Transverse colon (tissue), 4 donors: ENCODE data around the gene DPP9. TPM values are rescaled to one million over a fixed set of nuclear protein-coding genes. Genes with fewer than 3 reads are reported as not detected.

ENCODE experiments used
- DNase-seq: peaks from one replicate; pipeline ENCODE4 v3.0.0-alpha.2; 2019
- H3K27ac ChIP-seq, 4 donors: fragments of 200-600 bp; sonication (generic); 2 replicates each; pipeline ENCODE4 v1.5.1; 2016 to 2018; ENCODE audit warnings: inconsistent platforms in 4 of 4
- H3K27me3 ChIP-seq: fragments of 200-600 bp; sonication (generic); 2 replicates; pipeline ENCODE4 v1.5.1; 2017; ENCODE audit warnings: inconsistent platforms
- H3K36me3 ChIP-seq, 4 donors: fragments of 200-600 bp; sonication (generic); 2 replicates each; pipeline ENCODE4 v1.5.1; 2017 to 2019; ENCODE audit warnings: inconsistent platforms in 4 of 4
- H3K4me1 ChIP-seq, 4 donors: fragments of 200-600 bp; sonication (generic); 2 replicates each; pipeline ENCODE4 v1.5.1; 2017 to 2020; ENCODE audit warnings: inconsistent platforms in 4 of 4
- H3K4me3 ChIP-seq, 4 donors: fragments of 200-600 bp; sonication (generic); 1 replicate in 1 of 4; 2 replicates in 3 of 4; pipeline versions ENCODE4 v1.5.1 to v1.6.1; 2017 to 2019; ENCODE audit warnings: inconsistent platforms in 4 of 4
- H3K9me3 ChIP-seq, 2 donors: fragments of 200-600 bp; sonication (generic); 2 replicates each; pipeline ENCODE4 v1.5.1; 2017 to 2019; ENCODE audit warnings: inconsistent platforms in 2 of 2
- EP300 ChIP-seq: sonication (generic); formaldehyde crosslinking; IDR thresholded peaks from one replicate; pipeline ENCODE4 v1.6.1; 2017; ENCODE audit warnings: antibody characterized with exemption, low read depth
- POLR2A ChIP-seq: fragments of 450-650 bp; IDR thresholded peaks from one replicate; pipeline ENCODE4 v1.6.1; 2016; ENCODE audit warnings: antibody characterized with exemption, mild to moderate bottlenecking, moderate library complexity
- POLR2AphosphoS5 ChIP-seq, 3 donors: sonication (generic); formaldehyde crosslinking; IDR thresholded peaks; one replicate each; pipeline ENCODE4 v1.6.1; 2016; ENCODE audit warnings: antibody characterized with exemption in 3 of 3
- WGBS, 2 donors: methylation state at CpG; one replicate each; pipeline ENCODE4 v1.1.5; 2018; ENCODE audit warnings: low coverage in 1 of 2; 5-methylcytosine and 5-hydroxymethylcytosine counted together
- in situ Hi-C, 4 donors: fragments of 200-750 bp; cut with MboI; loops; one replicate each; pipeline versions ENCODE4 v1.15.0 to v1.15.1; 2017; ENCODE audit warnings: low sequenced_read_pairs in 3 of 4, low pct_ligation_motif_present in 1 of 4, low pct_unique_long_range_greater_than_20kb in 1 of 4
- intact Hi-C: fragments of 100-400 bp; cut with DNase I; formaldehyde crosslinking; loops from one replicate; pipeline ENCODE4 v1.15.1; 2023; ENCODE audit warnings: low total_unique reads
- total RNA-seq, 4 donors: library from RNA; depleted of rRNA; stranded (reverse); fragments of >200 nt; gene quantifications; one replicate each; pipeline ENCODE4 v1.1.0, GENCODE V29; 2016
- TF ChIP-seq, protein P1 (sequence below), 5 experiments: fragments of 200-600 bp in 3 of 5; fragments of 450-650 bp in 2 of 5; sonication (generic) in 3 of 5; IDR thresholded peaks; 1 replicate in 2 of 5; 2 replicates in 3 of 5; pipeline ENCODE4 v1.5.1; 2016 to 2017; ENCODE audit warnings: antibody characterized with exemption in 5 of 5, inconsistent platforms in 3 of 5, mild to moderate bottlenecking in 2 of 5, moderate library complexity in 1 of 5

The DPP9 gene
- total RNA-seq, 4 donors from 2014 or later = 74.1 to 320 (median 103) TPM

DNA sequence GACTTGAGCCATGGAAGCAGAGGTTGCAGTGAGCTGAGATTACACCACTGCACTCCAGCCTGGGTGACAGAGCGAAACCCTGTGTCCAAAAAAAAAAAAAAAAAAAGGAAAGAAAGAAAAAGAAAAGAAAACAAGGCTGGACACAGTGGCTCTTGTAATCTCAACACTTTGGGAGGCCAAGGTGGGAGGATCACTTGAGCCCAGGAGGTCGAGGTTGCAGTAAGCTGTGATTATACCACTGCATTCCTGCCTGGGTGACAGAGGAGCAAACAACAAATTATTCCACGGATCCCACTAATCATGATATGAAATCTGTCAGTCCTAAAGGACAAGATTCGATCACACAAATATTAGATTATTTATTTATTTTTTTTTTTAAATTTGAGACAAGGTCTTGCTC is 50.4 kb downstream of the DPP9 start:
- Histone ChIP-seq H3K27ac (no peak overlapping the region), H3K4me3 (no peak overlapping the region), H3K36me3 (no peaks in the 10 kb centered on the region), H3K27me3 (no peaks in the 10 kb centered on the region), H3K9me3 (no peaks in the 10 kb centered on the region), H3K4me1 (peaks cover 8 to 13% (median 12%) of the 10 kb centered on the region in 4 donors)
- intact Hi-C loops (no loop called here), in situ Hi-C loops (no loop called here)
- 73 to 84% methylated on average over 3 to 4 of the region's 4 CpGs for WGBS, 2 donors
- TF ChIP-seq POLR2A (no peak), POLR2AphosphoS5 (IDR thresholded peaks at IDR 0.05) (no peak), EP300 (no peak)
- TF ChIP-seq, protein P1, sequence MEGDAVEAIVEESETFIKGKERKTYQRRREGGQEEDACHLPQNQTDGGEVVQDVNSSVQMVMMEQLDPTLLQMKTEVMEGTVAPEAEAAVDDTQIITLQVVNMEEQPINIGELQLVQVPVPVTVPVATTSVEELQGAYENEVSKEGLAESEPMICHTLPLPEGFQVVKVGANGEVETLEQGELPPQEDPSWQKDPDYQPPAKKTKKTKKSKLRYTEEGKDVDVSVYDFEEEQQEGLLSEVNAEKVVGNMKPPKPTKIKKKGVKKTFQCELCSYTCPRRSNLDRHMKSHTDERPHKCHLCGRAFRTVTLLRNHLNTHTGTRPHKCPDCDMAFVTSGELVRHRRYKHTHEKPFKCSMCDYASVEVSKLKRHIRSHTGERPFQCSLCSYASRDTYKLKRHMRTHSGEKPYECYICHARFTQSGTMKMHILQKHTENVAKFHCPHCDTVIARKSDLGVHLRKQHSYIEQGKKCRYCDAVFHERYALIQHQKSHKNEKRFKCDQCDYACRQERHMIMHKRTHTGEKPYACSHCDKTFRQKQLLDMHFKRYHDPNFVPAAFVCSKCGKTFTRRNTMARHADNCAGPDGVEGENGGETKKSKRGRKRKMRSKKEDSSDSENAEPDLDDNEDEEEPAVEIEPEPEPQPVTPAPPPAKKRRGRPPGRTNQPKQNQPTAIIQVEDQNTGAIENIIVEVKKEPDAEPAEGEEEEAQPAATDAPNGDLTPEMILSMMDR (IDR thresholded peaks at IDR 0.05) = no peak
- DNase-seq = no peak

DNA sequence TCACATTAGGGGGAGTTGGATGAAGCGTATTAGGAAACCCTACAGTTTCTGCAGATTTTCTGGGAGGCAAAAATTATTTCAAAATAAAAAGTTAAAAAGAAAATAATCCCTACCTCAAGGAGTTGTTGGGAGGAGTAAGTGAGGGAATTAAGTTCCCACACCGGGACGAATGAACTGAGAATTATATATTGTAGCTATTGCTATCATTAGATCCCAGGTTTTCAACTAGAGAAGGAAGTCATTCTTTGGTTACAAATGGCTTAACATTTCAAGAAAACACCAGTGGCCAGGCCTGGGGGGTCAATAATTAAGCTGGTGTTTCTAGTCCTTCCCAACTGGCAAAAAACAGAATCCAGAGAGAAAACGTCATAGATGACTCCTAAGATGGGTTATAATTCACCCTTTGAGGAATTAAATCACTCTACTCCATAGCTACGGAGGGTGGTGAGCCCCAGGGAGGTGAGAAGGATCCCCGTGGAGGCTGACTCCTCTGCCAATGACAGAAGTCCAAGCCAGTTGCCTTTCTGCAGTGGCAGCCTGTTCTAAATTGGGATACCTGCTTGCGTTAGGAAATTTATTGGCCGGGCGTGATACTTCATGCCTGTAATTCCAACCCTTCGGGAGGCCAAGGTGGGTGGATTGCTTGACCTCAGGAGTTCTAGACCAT is 52.3 kb downstream of the DPP9 start:
- H3K36me3 ChIP-seq = peaks cover 0 to 11% (median 2%) of the 10 kb centered on the region in 4 donors
- TF ChIP-seq, protein P1 (IDR thresholded peaks at IDR 0.05) = no peak
- no peak for TF ChIP-seq EP300
- no peak for TF ChIP-seq POLR2AphosphoS5 (IDR thresholded peaks at IDR 0.05)
- TF ChIP-seq POLR2A = no peak
- WGBS, 2 donors = 51 to 55% methylated on average over 4 to 10 of the region's 10 CpGs
- no peak overlapping the region for H3K4me3 ChIP-seq
- in situ Hi-C loops (no loop called here), intact Hi-C loops (no loop called here)
- DNase-seq = no peak
- H3K9me3 ChIP-seq = no peaks in the 10 kb centered on the region
- no peaks in the 10 kb centered on the region for H3K27me3 ChIP-seq
- peak overlapping the region in 2 of 4 donors; percentile 87 to 91 for H3K27ac ChIP-seq
- H3K4me1 ChIP-seq = peaks cover 8 to 13% (median 12%) of the 10 kb centered on the region in 4 donors

DNA sequence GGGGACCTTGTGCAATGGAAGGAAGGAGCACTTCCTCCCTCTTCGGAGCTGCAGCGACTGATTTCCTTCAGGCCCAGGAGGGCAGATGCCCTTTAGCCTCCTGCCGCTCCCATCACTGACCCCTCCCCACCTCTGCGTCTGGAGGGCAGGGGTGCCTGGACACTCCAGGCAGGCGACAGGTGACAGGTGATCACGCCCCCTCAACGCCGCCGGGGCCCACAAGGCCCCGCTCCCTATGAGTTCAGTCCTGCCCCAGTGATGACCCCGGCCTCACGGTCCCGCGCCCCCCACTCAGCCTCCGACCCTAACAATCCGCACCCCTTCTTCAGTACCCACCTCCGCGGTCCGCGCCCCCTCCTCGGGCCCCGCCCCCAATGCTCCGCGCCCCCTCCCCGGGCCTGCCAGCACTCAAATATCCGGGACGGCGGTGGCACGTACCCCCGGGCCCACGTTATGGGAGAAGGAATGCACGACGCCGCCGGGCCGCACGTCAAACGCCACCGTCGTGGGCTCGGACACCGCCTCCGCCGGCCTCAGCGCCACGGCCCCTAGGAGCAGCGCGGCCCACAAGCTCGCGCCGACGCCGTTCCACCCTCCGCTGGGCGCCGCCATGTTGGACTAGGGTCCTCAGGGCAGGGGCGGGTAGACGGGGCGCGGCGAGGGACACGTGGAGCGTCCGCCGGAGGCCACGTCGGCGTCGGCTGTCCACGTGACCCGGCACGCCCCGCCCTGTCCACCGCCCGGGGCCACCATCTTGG is 53.7 kb downstream of the DPP9 start, which contains the start of gene MYDGF:
Gene MYDGF (minus strand): TSS at position 620 of the 758 bp plus-strand sequence. CDS start 8 bp downstream, at position 612.
- intact Hi-C loops = no loop called here

DNA sequence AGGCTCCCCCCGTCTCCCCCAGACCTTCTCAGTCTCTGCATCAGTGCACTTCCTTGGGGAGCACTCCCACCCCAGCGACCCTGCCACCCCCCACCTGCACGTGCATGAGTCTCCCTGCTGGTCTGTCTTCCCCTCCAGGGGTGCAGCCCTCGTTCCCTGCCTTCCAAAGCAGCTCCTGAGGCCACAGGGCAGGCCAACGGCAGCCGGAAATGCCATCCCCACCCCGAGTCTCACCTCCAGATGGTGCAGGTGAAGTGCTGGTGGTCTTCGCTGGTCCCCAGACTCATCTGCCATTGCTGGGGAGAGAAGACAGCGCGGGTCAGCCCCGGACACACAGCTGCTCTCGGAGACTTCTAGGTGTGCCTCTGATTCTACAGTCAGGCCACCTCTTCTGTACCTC is 59.0 kb downstream of the DPP9 start:
- peaks cover 0 to 16% (median 5%) of the 10 kb centered on the region in 4 donors for H3K36me3 ChIP-seq
- DNase-seq = no peak
- WGBS, 2 donors = 93% methylated on average over 12 of the region's 12 CpGs; no CpG with 5 or more reads in 1 of the 2 donors
- no peaks in the 10 kb centered on the region for H3K27me3 ChIP-seq
- in situ Hi-C loops = no loop called here
- H3K4me1 ChIP-seq = peaks cover 8 to 19% (median 13%) of the 10 kb centered on the region in 4 donors
- TF ChIP-seq POLR2A (no peak), POLR2AphosphoS5 (IDR thresholded peaks at IDR 0.05) (no peak), EP300 (no peak)
- TF ChIP-seq, protein P1 (IDR thresholded peaks at IDR 0.05) = no peak
- H3K9me3 ChIP-seq = no peaks in the 10 kb centered on the region
- no peak overlapping the region for H3K4me3 ChIP-seq
- no peak overlapping the region for H3K27ac ChIP-seq
- intact Hi-C loops = no loop called here

More for the DNA sequence above, 53.7 kb downstream of the DPP9 start, which contains the start of gene MYDGF:
- Histone ChIP-seq H3K9me3 (no peaks in the 10 kb centered on the region), H3K27me3 (no peaks in the 10 kb centered on the region), H3K4me3 (peak within 1 kb of the TSS; percentile 81 to 95 (median 83)), H3K36me3 (peaks cover 0 to 14% (median 2%) of the 10 kb centered on the region in 4 donors), H3K27ac (peak within 1 kb of the TSS; percentile 77 to 91 (median 85)), H3K4me1 (peaks cover 8 to 13% (median 12%) of the 10 kb centered on the region in 4 donors)
- TF ChIP-seq EP300 (no peak), POLR2A (peak; percentile 57), POLR2AphosphoS5 (IDR thresholded peaks at IDR 0.05) (peak; percentile 68 to 88 (median 87))
- in situ Hi-C loops = no loop called here
- 0% methylated on average over 30 of the region's 75 CpGs; no CpG with 5 or more reads in 1 of the 2 donors for WGBS, 2 donors
- peak; percentile 94 for DNase-seq
